ENCODE data around the gene MEIKIN.

- TF ChIP-seq CTCF (IDR thresholded peaks at IDR 0.05): no peak
- no peak for TF ChIP-seq EZH2 (IDR thresholded peaks at IDR 0.05)
- TF ChIP-seq EZH2phosphoT487 (IDR thresholded peaks at IDR 0.05): no peak
These were observed at the start of gene MEIKIN for GRCh38 chr5:131945551-131946168.
